ENCODE measurements around the gene CELA2B.

DNA sequence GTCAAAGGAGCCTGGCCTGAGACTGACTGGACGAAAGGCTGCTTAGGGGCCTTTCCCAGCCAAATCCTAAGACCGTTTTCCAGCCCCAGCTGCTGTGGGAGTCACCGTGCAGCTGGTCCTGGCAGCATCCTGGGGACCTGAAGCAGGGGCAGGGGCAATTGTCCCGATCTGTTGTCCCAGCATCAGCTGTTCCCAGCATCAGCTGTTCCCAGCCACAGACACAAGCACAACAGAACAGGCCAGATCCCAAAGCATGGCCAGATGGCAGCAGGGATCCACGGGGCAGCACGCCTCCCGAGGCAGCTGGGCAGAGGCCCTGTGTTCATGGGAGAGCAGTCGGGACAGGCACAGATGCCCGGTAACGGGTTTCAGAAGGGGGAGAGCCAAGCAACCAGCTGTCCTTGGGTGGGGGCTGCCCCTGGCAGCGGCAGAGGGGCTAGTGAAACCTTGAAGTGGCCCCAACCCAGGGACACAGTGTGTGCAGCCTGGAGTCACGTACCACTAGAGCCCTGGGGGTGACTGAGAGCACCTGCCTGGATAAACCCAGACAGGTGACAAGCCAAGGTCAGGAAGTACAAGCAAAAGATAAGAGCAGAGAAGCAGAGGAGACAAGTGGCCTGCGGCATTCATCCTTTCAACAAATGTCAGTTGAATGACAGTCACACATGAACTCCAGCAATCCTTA, 13.3 kb downstream of the CELA2B start:
- TF ChIP-seq, protein P1, sequence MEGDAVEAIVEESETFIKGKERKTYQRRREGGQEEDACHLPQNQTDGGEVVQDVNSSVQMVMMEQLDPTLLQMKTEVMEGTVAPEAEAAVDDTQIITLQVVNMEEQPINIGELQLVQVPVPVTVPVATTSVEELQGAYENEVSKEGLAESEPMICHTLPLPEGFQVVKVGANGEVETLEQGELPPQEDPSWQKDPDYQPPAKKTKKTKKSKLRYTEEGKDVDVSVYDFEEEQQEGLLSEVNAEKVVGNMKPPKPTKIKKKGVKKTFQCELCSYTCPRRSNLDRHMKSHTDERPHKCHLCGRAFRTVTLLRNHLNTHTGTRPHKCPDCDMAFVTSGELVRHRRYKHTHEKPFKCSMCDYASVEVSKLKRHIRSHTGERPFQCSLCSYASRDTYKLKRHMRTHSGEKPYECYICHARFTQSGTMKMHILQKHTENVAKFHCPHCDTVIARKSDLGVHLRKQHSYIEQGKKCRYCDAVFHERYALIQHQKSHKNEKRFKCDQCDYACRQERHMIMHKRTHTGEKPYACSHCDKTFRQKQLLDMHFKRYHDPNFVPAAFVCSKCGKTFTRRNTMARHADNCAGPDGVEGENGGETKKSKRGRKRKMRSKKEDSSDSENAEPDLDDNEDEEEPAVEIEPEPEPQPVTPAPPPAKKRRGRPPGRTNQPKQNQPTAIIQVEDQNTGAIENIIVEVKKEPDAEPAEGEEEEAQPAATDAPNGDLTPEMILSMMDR (IDR thresholded peaks at IDR 0.05; ENCODE audit: low read depth, low read length): no peak
- TF ChIP-seq EZH2phosphoT487 (IDR thresholded peaks at IDR 0.05; ENCODE audit: low read depth): no peak
